Measurements from ENCODE around the gene ARL15.

GRCh38 chr5:54279960-54280359 lies 30.4 kb downstream of the ARL15 start:
- TF ChIP-seq CTCF (IDR thresholded peaks at IDR 0.05) = no peak
- TF ChIP-seq POLR2A (IDR thresholded peaks at IDR 0.05) = no peak
- TF ChIP-seq EP300 (IDR thresholded peaks at IDR 0.05) = no peak
